Measurements from ENCODE around the gene ALDH9A1. TPM values are rescaled to one million over a fixed set of nuclear protein-coding genes. Genes with fewer than 3 reads are reported as not detected.

ALDH9A1 gene
- total RNA-seq, 4 donors from 2014 or later, result 55.3 to 109 (median 74.5) TPM

- Histone ChIP-seq H3K27ac (no peak overlapping the region), H3K36me3 (no peaks in the 10 kb centered on the region), H3K9me3 (no peaks in the 10 kb centered on the region), H3K4me3 (no peak overlapping the region), H3K4me1 (no peaks in the 10 kb centered on the region), H3K27me3 (no peaks in the 10 kb centered on the region)
- no peak for TF ChIP-seq EP300 (IDR thresholded peaks at IDR 0.05)
- TF ChIP-seq, protein P1, sequence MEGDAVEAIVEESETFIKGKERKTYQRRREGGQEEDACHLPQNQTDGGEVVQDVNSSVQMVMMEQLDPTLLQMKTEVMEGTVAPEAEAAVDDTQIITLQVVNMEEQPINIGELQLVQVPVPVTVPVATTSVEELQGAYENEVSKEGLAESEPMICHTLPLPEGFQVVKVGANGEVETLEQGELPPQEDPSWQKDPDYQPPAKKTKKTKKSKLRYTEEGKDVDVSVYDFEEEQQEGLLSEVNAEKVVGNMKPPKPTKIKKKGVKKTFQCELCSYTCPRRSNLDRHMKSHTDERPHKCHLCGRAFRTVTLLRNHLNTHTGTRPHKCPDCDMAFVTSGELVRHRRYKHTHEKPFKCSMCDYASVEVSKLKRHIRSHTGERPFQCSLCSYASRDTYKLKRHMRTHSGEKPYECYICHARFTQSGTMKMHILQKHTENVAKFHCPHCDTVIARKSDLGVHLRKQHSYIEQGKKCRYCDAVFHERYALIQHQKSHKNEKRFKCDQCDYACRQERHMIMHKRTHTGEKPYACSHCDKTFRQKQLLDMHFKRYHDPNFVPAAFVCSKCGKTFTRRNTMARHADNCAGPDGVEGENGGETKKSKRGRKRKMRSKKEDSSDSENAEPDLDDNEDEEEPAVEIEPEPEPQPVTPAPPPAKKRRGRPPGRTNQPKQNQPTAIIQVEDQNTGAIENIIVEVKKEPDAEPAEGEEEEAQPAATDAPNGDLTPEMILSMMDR (IDR thresholded peaks at IDR 0.05), result no peak
- TF ChIP-seq POLR2A (IDR thresholded peaks at IDR 0.05), result no peak
- 94% methylated on average over 8 of the region's 8 CpGs for WGBS, 2 donors
- no peak for DNase-seq (ENCODE audit: low spot score in 2 of 2)
Measured at GRCh38 chr1:165616987-165617546, 81.3 kb downstream of the ALDH9A1 start.

DNA sequence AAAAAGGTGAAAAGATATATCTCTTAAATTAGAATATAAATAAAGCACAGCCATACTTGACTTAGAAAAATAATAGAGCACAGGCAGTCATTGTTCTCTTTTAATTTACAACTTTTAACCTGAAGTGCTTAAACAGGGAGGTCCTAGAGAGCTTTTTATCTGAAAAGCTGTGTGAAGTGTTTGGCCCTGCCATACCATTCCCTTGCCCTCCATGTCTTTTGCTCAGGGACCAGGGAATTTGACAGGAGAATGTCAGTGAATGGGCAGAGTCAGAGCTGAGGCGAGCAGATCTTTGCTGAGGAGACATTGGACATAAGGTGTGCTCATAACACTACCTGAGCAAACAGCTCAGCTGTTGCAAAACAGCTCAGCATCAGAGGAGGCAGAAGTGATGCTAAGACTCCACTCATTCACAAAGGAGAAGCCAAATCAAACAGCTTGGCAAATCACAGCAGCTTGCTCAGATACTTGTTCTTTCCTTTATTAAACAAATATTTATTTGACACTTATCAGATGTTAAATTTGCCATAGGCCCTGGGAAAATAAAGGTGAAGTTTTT lies 82.2 kb downstream of the ALDH9A1 start:
- Histone ChIP-seq H3K9me3 (no peaks in the 10 kb centered on the region), H3K27me3 (no peaks in the 10 kb centered on the region), H3K4me3 (no peak overlapping the region), H3K36me3 (no peaks in the 10 kb centered on the region), H3K27ac (no peak overlapping the region), H3K4me1 (no peaks in the 10 kb centered on the region)
- no peak for TF ChIP-seq EP300 (IDR thresholded peaks at IDR 0.05)
- no peak for TF ChIP-seq POLR2A (IDR thresholded peaks at IDR 0.05)
- TF ChIP-seq, protein P1 (IDR thresholded peaks at IDR 0.05), result no peak
- WGBS, 2 donors, result 63 to 88% methylated on average over 1 of the region's 1 CpG
- DNase-seq (ENCODE audit: low spot score in 2 of 2), result no peak

Other genes starting within 250 kb of the ALDH9A1 start
- not detected for gene LRRC52, start 154.6 kb downstream of the ALDH9A1 start, total RNA-seq
- 100 to 1,000 TPM; 106 to 175 (median 157) TPM for gene MGST3, start 67.3 kb downstream of the ALDH9A1 start, total RNA-seq
- gene TMCO1, start 70.3 kb upstream of the ALDH9A1 start, total RNA-seq, result 10 to 100 TPM; 31.5 to 65.5 (median 45.5) TPM
- 10 to 100 TPM; 29.7 to 36.0 (median 33.8) TPM for gene UCK2, start 129.1 kb upstream of the ALDH9A1 start, total RNA-seq

Measured in tibial nerve (tissue), 4 donors.